Effector CD4-positive, alpha-beta T cell (primary cell): ENCODE measurements around the gene MTCH1.

Experiments
- DNase-seq: peaks from one replicate; pipeline ENCODE4 v3.0.0-alpha.2; 2020
- total RNA-seq: gene quantifications from one replicate; lab custom pipeline; 2026; lab: John Stamatoyannopoulos, UW

MTCH1 gene, protein sequence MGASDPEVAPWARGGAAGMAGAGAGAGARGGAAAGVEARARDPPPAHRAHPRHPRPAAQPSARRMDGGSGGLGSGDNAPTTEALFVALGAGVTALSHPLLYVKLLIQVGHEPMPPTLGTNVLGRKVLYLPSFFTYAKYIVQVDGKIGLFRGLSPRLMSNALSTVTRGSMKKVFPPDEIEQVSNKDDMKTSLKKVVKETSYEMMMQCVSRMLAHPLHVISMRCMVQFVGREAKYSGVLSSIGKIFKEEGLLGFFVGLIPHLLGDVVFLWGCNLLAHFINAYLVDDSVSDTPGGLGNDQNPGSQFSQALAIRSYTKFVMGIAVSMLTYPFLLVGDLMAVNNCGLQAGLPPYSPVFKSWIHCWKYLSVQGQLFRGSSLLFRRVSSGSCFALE
- total RNA-seq, result 239 reads per million, percentile 94 among the genes with 10 or more reads in this experiment

GRCh38 chr6:36985808-36986703 lies at the start of gene MTCH1:
Gene MTCH1 (minus strand): TSS chr6:36986196. CDS start chr6:36986173, 23 bp downstream.
- peak; percentile 83 for DNase-seq

- DNase-seq, result no peak
Observed at GRCh38 chr6:37033819-37034795, 48.1 kb upstream of the MTCH1 start.

GRCh38 chr6:37033255-37033654 lies 47.3 kb upstream of the MTCH1 start:
- no peak for DNase-seq

GRCh38 chr6:37032239-37032638 lies 46.2 kb upstream of the MTCH1 start:
- DNase-seq, result no peak

DNA sequence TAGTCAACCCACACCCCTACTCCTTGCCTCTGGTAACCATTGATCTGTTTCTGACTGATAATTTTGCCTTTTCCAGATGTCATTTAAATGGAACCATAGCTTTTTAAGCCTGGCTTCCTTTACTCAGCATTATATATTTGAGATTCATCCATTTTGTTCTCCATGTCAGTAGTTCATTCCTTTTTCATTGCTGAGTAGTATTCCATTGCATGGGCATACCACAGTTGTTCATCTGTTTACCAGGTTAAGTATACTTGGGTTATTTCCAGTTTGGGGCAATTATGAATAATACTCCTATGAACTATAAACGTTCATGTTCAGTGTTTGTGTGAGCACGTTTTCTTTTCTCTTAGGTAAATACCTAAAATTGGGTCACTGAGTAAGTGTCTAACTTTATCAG lies 44.6 kb upstream of the MTCH1 start:
- no peak for DNase-seq

DNA sequence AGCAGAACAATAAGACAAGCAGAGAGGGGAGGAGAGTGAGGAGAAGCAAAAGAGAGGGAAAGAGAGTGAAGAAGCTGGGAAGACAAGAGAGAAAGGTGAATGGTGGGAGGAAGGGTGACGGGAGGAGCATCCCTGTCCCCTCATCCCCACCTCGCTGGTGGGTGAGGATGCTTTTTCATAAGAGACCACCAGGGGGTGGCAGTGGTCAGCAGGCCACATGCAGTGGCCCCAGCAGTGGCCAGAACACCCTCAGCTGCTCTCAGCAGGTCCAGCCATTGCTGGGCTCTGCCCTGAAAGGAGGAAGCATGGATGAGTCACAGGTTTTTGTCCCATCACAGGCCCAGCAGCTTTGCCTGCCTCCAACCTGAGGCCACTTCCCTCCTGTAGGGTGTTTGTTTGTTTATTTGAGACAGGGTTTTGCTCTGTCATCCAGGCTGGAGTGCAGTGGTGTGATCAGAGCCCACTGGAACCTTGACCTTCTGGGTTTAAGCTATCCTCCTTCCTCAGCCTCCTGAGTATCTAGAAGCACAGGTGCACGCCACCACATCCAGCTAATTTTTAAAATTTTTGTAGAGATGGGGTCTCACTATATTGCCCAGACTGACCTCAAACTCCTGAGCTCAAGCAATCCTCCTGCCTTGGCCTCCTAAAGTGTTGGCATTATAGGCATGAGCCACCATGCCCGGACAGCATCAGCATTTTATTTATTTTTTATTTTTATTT lies 43.4 kb upstream of the MTCH1 start:
- no peak for DNase-seq

DNA sequence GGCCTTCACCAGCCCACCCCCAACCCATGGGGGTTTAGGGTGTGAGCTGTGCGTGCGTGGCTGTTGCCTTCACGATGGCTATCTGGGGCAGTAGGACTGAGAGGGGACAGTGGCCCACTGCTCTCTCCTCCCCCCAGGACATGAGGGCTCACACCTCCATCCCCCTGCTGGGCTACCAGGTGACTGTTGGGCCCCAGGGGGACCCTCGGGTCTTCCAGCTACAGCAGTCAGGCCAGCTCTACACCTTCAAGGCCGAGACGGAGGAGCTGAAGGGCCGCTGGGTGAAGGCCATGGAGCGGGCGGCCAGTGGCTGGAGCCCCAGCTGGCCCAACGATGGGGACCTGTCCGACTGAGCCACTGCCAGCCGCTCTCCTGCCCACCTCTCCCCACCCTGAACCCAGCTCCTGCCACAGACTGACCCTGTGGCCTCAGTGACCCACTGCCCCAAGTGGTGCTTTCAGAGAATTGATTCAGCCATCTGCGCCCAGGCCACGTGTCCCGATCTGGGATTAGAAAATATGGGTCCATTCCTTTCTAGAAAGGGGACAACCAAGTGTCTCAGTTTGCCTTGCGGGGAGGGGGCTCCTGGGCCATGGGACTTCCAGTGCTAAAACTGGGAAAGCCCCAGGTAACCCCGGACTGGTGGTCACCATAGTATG lies 41.9 kb upstream of the MTCH1 start:
- DNase-seq, result no peak

- no peak for DNase-seq
Observed at GRCh38 chr6:37027036-37027720, 41.2 kb upstream of the MTCH1 start.

DNA sequence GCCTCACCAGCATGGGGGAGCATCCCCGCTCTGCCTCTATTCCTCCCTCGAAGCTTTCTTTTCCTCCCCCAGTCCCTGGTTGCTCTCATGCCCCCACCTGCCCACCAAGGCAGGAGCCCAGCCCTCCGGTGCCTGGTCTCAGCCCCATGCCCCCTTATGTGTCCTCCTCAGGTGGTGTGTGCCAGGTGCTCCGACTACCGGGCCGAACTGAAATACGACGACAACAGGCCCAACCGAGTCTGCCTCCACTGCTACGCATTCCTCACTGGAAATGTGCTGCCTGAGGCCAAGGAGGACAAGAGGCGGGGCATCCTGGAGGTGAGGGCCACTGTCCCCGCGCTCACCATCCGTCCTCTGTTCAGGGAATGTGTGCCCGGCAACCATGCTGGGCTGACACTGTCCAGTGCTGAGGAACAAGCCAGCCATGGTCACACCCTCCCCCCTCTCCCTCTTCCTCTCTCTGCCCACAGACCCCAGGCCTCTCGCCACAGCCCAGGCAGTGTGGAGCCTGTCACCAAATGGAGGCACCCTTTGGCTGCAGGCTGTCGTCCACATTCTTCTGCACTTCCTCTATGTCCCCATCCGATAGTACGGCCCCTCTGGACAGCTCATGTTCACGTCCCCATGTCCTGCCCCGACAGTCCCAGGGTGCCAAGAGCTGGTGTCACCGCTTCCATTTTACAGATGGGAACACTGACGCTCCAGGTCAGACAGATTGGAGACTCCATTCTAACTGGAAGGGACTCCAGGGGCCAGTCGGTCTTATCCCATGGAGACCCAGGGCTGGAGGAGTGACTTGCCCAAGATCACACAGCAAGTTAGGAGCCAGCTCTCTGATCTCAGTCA lies 39.8 kb upstream of the MTCH1 start:
- DNase-seq, result no peak

- DNase-seq, result no peak
Observed at GRCh38 chr6:37024656-37025337, 38.8 kb upstream of the MTCH1 start.

DNA sequence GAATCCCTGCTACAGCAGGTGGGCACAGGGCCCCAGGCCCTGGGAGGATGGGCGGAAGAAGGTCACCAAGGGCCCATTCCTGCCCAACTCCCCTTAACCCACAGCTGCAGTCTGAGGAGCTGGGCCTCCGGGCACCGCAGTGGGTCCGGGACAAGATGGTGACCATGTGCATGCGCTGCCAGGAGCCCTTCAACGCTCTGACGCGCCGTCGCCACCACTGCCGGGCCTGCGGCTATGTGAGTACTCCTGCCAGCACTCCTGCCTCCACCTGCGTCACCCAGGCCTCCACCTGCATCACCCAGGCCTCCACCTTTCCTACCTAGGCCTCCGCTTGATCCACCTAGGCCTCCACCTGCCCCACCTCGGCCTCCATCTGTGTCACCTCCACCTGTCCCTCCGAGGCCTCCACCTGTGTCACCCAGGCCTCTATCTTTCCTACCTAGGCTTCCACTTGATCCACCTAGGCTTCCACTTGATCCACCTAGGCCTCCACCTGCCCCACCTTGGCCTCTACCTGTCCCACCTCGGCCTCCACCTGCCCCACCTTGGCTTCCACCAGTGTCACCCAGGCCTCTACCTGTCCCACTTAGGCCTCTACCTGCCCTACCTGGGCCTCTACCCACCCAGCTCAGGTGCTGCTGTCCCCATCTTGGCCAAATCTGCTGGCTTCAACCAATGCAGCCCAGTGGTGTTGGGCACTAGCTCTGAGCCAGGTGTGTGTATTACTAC lies 36.3 kb upstream of the MTCH1 start:
- DNase-seq, result no peak

DNA sequence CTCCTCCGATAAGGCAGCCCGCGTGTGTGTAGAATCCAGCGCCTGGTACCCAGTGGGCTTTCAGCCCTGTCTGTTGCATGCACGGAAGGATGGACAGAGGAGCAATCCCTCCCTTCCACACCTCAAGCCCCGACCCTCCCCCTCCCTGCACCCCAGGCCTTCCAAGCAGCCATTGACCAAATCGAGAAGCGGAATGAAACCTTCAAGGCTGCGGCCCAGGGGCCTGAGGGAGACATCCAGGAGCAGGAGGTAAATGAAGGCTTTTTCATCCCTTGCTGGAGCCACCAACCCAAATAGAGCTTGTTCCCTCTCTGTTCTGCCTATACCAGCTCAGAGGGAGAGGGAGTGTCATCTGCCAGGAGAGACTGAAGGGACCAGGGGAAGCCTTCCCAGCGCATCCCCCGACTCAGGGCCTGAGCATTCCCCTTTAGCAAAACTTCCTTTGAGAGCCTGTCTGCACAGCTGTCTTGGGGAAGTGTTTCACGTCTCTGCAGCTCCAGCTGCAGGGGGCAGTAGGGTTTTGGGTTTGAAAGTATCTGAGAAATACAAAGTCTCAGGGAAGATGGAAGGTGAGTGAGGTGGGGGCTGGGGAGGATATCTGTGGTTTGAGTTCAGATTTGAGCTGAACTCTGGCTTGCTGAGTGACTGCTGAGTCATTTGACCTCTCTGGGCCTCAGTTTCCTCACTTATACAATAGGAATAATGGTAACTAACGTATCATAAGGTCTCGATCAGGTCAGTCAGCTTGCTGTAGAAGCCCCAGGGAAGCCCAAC lies 35.5 kb upstream of the MTCH1 start:
- peak; percentile 58 for DNase-seq

DNA sequence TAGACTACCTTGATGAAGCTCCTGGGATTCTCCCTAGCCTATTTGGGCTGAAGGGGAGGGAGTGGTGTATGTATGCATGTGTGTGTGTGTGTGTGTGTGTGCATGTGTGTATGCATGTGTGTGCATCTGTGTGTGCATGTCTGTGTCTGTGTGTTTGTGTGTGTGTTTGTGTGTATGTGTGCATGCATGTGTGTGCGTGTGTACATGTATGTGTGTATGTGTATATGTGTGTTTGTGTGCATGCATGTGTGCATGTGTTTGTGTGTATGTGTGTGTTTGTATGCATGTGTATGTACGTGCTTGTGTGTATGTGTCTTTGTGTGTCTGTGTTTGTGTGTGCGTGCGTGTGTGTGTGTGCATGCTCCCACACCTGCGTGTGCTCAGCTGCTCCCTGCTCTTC lies 34.8 kb upstream of the MTCH1 start:
- no peak for DNase-seq

GRCh38 chr6:37020381-37020780 lies 34.4 kb upstream of the MTCH1 start:
- no peak for DNase-seq

DNA sequence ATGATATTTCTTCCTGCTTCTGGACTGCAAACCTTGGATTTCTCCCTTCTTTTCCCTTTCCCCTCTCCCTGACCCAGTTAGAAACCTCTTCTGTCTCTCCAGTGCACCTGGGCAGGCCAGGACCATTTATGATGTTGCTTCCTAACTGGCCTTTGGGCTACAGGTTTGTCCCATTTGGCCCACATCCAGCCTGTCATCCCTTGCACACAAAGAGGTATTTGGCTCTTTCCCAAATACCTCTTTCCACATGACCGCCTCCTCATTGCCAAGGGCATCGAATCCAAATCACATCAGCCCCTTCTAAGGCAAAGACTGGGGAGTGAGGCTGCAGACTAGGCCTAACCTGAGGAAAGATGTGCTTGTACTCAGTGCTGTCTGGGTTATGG lies 33.1 kb upstream of the MTCH1 start:
- DNase-seq, result no peak

DNA sequence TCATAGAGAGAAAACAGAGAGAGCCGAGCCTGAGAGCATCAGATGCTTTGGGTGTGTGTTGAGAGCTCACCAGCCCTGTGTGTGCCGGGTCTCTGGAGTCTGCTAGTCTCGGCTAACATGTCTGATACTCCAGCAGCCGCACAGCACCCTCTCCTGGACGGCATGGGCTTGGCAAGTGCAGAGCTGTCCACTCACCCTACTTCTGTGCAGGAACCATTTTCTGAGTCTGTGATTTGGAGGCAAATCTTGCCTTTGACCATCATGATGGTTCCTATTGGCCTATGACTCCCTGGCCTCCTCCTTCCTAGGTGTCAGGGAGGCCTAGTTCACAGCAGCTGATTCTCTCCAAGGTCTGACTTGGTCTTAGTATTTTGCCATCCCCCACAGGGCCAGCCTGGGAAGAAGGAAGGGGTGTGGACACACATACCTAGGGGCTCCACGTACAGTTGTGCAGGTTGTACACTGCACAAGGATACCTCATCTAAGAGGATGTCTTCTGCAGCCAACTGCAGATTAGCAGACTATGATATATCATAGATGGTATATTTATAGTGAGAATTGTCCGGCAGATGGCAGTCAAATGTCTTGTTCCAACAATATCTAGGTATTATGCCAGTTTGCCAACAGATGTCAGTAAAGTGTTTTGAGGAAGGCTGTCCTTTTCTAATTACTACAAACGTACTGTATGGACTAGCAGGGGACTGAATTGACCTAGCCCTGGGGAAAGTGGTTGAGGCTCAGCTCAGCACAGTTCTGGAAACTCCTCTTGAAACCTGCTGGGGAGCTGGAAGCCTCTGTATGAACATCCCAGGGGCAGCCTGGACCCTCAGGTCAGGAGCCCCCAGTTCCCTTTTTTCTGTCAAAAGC lies 32.4 kb upstream of the MTCH1 start:
- peak; percentile 81 for DNase-seq
